SU-DHL-6 (cell line): Measurements from ENCODE around the gene ABTB2.

Source experiments
- H2AFZ ChIP-seq: fragments of 200-600 bp; sonication (generic); 2 replicates; pipeline ENCODE4 v1.6.1; 2014; ENCODE audit warnings: low read depth, mild to moderate bottlenecking, moderate library complexity, mixed read lengths, antibody characterized with exemption, low read length; ENCODE audit not compliant: severe bottlenecking
- H3F3A ChIP-seq: fragments of 200-600 bp; shearing (Covaris generic); 2 replicates; pipeline ENCODE4 v1.6.0; 2016; ENCODE audit warnings: antibody characterized with exemption, mild to moderate bottlenecking; ENCODE audit not compliant: insufficient read depth
- H3K27ac ChIP-seq: fragments of 200-600 bp; sonication (generic); 2 replicates; pipeline ENCODE4 v1.5.1; 2016; ENCODE audit warnings: low read depth, mild to moderate bottlenecking, low read length, moderate library complexity, mixed read lengths
- H3K27me3 ChIP-seq: fragments of 200-600 bp; sonication (generic), shearing (Covaris generic); 2 replicates; pipeline ENCODE4 v1.6.0; 2014; ENCODE audit warnings: mild to moderate bottlenecking, low read length
- H3K36me3 ChIP-seq: fragments of 200-600 bp; sonication (generic); 2 replicates; pipeline ENCODE4 v1.6.1; 2014; ENCODE audit warnings: mild to moderate bottlenecking, low read length, mixed read lengths
- H3K4me2 ChIP-seq: fragments of 300-600, 200-600 bp; shearing (Covaris generic), sonication (generic); 2 replicates; pipeline ENCODE4 v1.6.0; 2014; ENCODE audit warnings: low read length, low read depth, mild to moderate bottlenecking; ENCODE audit not compliant: poor library complexity, severe bottlenecking
- H3K4me3 ChIP-seq: fragments of 200-600 bp; sonication (generic); 2 replicates; pipeline ENCODE4 v1.5.1; 2014; ENCODE audit warnings: antibody characterized with exemption, low read length, mild to moderate bottlenecking, mixed read lengths; ENCODE audit not compliant: insufficient read depth, poor library complexity, severe bottlenecking
- H3K79me2 ChIP-seq: fragments of 200-600 bp; sonication (generic); 2 replicates; pipeline ENCODE4 v1.6.1; 2014; ENCODE audit warnings: mild to moderate bottlenecking, low read length, moderate library complexity; ENCODE audit not compliant: insufficient read depth
- H3K9ac ChIP-seq: fragments of 200-600 bp; sonication (generic); 2 replicates; pipeline ENCODE4 v1.7.0; 2014; ENCODE audit warnings: mild to moderate bottlenecking, low read length
- H3K9me2 ChIP-seq: fragments of 200-600 bp; sonication (generic); replicated peaks from 2 replicates; pipeline ENCODE4 v1.6.1; 2014; ENCODE audit warnings: low read length; ENCODE audit not compliant: insufficient read depth
- H3K9me3 ChIP-seq: fragments of 200-600 bp; sonication (generic); 2 replicates; pipeline ENCODE4 v1.6.1; 2014; ENCODE audit warnings: low read length, mixed read lengths; ENCODE audit not compliant: insufficient read depth
- H4K20me1 ChIP-seq: fragments of 200-600 bp; sonication (generic); 2 replicates; pipeline ENCODE4 v1.6.1; 2014; ENCODE audit warnings: low read depth, mild to moderate bottlenecking, antibody characterized with exemption, low read length, moderate library complexity, mixed read lengths
- EZH2phosphoT487 ChIP-seq: fragments of 200-600 bp; sonication (generic), shearing (Covaris generic); conservative IDR thresholded peaks from 2 replicates; pipeline ENCODE4 v1.6.1; 2018; ENCODE audit warnings: mild to moderate bottlenecking, antibody characterized with exemption, low read length, moderate library complexity, mixed read lengths
- TF ChIP-seq, protein P1 (sequence below): fragments of 200-600 bp; sonication (generic); IDR thresholded peaks from one replicate; pipeline ENCODE4 v1.5.1; 2017; ENCODE audit warnings: antibody characterized with exemption, mild to moderate bottlenecking, low read length, moderate library complexity; ENCODE audit not compliant: insufficient read depth, poor library complexity, severe bottlenecking

Gene ABTB2

DNA sequence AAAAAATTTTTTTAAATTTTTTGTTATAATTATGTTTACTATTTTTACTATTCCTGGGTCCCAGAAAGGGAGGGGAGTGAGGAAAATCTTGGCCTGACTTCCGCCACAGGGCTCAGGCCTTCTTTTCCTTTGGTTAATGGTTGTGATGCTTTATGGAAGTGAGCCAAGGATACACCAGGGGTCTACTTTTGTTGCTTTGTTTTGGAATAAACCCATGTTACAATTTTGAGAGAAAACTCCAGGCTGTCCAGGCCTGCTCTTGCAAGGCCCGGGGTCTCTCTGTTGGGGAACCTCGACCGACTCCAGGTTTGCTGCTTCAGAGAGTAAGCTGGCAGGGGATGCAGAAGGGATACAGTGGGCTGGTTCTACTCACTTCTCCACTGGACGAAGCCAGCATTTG is 84.7 kb downstream of the ABTB2 start:
- Histone ChIP-seq H3K79me2 (no peaks in the 10 kb centered on the region), H2AFZ (no peak overlapping the region), H3K9me3 (no peaks in the 10 kb centered on the region), H3K9ac (no peak overlapping the region), H3K36me3 (no peaks in the 10 kb centered on the region), H4K20me1 (no peaks in the 10 kb centered on the region), H3K4me2 (no peak overlapping the region), H3K27me3 (no peaks in the 10 kb centered on the region), H3K4me3 (no peak overlapping the region), H3F3A (no peaks in the 10 kb centered on the region), H3K27ac (no peak overlapping the region), H3K9me2 (no peaks in the 10 kb centered on the region)
- TF ChIP-seq, protein P1, sequence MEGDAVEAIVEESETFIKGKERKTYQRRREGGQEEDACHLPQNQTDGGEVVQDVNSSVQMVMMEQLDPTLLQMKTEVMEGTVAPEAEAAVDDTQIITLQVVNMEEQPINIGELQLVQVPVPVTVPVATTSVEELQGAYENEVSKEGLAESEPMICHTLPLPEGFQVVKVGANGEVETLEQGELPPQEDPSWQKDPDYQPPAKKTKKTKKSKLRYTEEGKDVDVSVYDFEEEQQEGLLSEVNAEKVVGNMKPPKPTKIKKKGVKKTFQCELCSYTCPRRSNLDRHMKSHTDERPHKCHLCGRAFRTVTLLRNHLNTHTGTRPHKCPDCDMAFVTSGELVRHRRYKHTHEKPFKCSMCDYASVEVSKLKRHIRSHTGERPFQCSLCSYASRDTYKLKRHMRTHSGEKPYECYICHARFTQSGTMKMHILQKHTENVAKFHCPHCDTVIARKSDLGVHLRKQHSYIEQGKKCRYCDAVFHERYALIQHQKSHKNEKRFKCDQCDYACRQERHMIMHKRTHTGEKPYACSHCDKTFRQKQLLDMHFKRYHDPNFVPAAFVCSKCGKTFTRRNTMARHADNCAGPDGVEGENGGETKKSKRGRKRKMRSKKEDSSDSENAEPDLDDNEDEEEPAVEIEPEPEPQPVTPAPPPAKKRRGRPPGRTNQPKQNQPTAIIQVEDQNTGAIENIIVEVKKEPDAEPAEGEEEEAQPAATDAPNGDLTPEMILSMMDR = no peak
- TF ChIP-seq EZH2phosphoT487 = no peak

DNA sequence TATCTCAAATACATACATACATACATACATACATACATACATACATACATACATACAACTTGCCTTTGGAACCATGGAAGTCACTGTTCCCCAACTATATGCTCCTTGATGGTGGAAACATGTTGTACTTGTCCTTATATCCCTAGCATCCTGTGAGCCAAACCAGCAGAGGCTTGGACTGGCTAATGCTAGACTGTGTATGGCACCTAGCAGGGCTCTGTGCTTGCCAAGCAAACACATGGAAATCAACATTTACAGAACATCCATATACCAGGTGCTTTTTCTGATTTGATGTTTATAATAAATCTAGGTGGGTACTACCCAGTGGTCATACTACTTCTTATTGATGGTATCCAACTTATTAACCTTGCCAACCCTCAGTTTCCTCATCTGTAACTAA is 86.1 kb downstream of the ABTB2 start:
- no peak overlapping the region for H2AFZ ChIP-seq
- no peaks in the 10 kb centered on the region for H4K20me1 ChIP-seq
- no peaks in the 10 kb centered on the region for H3K36me3 ChIP-seq
- no peak for TF ChIP-seq EZH2phosphoT487
- TF ChIP-seq, protein P1 = no peak
- H3K4me2 ChIP-seq = no peak overlapping the region
- H3F3A ChIP-seq = no peaks in the 10 kb centered on the region
- H3K9me3 ChIP-seq = no peaks in the 10 kb centered on the region
- H3K9me2 ChIP-seq = no peaks in the 10 kb centered on the region
- H3K4me3 ChIP-seq = no peak overlapping the region
- no peaks in the 10 kb centered on the region for H3K79me2 ChIP-seq
- no peak overlapping the region for H3K27ac ChIP-seq
- H3K9ac ChIP-seq = no peak overlapping the region
- no peaks in the 10 kb centered on the region for H3K27me3 ChIP-seq

DNA sequence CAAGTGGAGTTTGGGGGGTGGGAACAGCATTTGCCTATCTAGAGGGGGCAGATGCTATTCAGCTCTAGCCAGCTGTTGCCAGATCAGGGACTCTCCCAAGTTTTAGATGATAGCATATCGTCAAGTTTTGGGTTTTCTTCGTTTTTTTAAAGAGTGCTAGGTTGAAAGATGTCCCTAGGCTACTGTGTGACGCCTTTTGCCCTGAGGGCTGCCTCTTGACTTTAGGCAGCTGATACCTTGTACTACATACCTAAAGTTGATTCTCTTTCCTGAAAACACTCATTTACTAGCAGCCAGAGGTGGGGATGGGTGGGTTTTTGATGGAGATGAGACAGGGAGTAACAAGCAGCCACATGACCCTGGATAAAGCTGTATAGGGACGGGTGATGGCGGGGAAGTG is 87.1 kb downstream of the ABTB2 start:
- no peaks in the 10 kb centered on the region for H3K9me2 ChIP-seq
- H3K79me2 ChIP-seq = no peaks in the 10 kb centered on the region
- H3K4me3 ChIP-seq = no peak overlapping the region
- H3K27me3 ChIP-seq = no peaks in the 10 kb centered on the region
- no peak overlapping the region for H2AFZ ChIP-seq
- no peak for TF ChIP-seq EZH2phosphoT487
- TF ChIP-seq, protein P1 = no peak
- no peaks in the 10 kb centered on the region for H3F3A ChIP-seq
- H3K9me3 ChIP-seq = no peaks in the 10 kb centered on the region
- H3K36me3 ChIP-seq = no peaks in the 10 kb centered on the region
- H3K27ac ChIP-seq = no peak overlapping the region
- no peak overlapping the region for H3K4me2 ChIP-seq
- H4K20me1 ChIP-seq = no peaks in the 10 kb centered on the region
- H3K9ac ChIP-seq = no peak overlapping the region

DNA sequence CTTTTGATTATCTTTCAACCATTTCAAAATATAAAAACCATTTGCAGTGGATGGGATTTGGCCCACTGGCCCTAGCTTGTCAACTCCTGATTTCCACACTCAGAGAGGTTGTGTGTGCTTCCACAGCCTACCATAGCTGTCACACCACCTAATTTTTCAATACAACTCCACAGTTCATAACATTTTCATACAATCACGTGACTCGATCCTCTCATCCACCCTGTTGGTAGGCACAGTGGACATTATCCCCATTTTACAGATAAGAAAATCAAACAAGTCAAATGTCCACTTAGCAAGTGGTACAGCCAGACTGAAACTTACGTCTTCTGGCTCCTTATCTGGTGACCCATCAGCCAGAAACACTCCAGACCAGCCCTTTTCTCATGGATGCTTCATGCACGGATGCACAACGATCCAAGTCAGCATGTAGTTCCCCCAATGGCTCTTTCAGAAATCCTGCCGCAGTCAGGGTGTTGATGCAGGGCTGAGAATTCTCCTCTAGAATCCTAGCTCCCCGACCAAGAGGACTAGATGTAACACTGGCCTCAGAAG is 88.0 kb downstream of the ABTB2 start:
- Histone ChIP-seq H3K9ac (no peak overlapping the region), H3K4me3 (no peak overlapping the region), H2AFZ (no peak overlapping the region), H3K36me3 (no peaks in the 10 kb centered on the region), H3K9me2 (no peaks in the 10 kb centered on the region), H3F3A (no peaks in the 10 kb centered on the region), H3K4me2 (no peak overlapping the region), H3K27me3 (no peaks in the 10 kb centered on the region), H3K27ac (no peak overlapping the region), H3K9me3 (no peaks in the 10 kb centered on the region), H3K79me2 (no peaks in the 10 kb centered on the region), H4K20me1 (no peaks in the 10 kb centered on the region)
- no peak for TF ChIP-seq EZH2phosphoT487
- TF ChIP-seq, protein P1 = no peak
